AG04450 (cell line): Measurements from ENCODE around the gene FAM83B. TPM values are rescaled to one million over a fixed set of nuclear protein-coding genes. Genes with fewer than 3 reads are reported as not detected.

Experiments used
- CTCF ChIA-PET: fragments of 300-600, 350-600 bp; formaldehyde crosslinking; extraction: SDS; loops from one replicate; lab custom pipeline; 2022; ENCODE audit warnings: antibody characterized with exemption, inconsistent platforms; lab: Charles Lee
- POLR2A ChIA-PET: fragments of 350-600 bp; formaldehyde crosslinking; extraction: SDS; loops from one replicate; lab custom pipeline; 2021; ENCODE audit warnings: antibody characterized with exemption, inconsistent platforms; lab: Yijun Ruan, JAX
- DNase-seq: peaks from one replicate; pipeline ENCODE4 v3.0.0-alpha.2; 2011; ENCODE audit warnings: low read depth, low spot score
- H3K27ac ChIP-seq: one replicate; pipeline ENCODE4 v1.5.1; 2012; ENCODE audit warnings: low read depth, low read length, control low read depth
- H3K27me3 ChIP-seq: one replicate; pipeline ENCODE4 v1.6.0; 2012; ENCODE audit warnings: low read length; ENCODE audit not compliant: control insufficient read depth, insufficient read depth
- H3K4me3 ChIP-seq: 2 replicates; pipeline ENCODE4 v1.5.1; 2011; ENCODE audit warnings: mild to moderate bottlenecking, low read depth, low read length, control low read depth
- H3K9me3 ChIP-seq: 2 replicates; pipeline ENCODE4 v1.5.1; 2012; ENCODE audit warnings: low read length; ENCODE audit not compliant: control insufficient read depth, insufficient read depth
- CTCF ChIP-seq: IDR thresholded peaks from 2 replicates; pipeline ENCODE4 v1.5.1; 2011; ENCODE audit warnings: low read depth, low read length, control low read depth, inconsistent platforms
- polyA plus RNA-seq: library from polyadenylated mRNA; depleted of rRNA; stranded (reverse); fragments of >200 nt; gene quantifications from 2 replicates; pipeline ENCODE4 v1.2.3, GENCODE V29; 2011

FAM83B gene
- polyA plus RNA-seq, 1 experiment = 0.05 TPM

GRCh38 chr6:54802775-54803634 is 43.6 kb upstream of the FAM83B start:
- ChIA-PET POLR2A (no interaction called here), CTCF (no interaction called here)

GRCh38 chr6:54805077-54805476 is 41.5 kb upstream of the FAM83B start:
- ChIA-PET CTCF (interaction anchor here (1.0 to 1.8 kb wide), 2 partner anchors 87 to 1509 kb away, joined by 3 to 8 read pairs; no protein-coding TSS in a partner anchor), POLR2A (no interaction called here)
- TF ChIP-seq CTCF = no peak
- DNase-seq = no peak
- Histone ChIP-seq H3K27me3 (no peaks in the 10 kb centered on the region), H3K27ac (no peak overlapping the region), H3K4me3 (no peak overlapping the region), H3K9me3 (no peaks in the 10 kb centered on the region)

More at GRCh38 chr6:54802775-54803634, 43.6 kb upstream of the FAM83B start:
- TF ChIP-seq CTCF = no peak
- Histone ChIP-seq H3K27ac (no peak overlapping the region), H3K9me3 (no peaks in the 10 kb centered on the region), H3K4me3 (no peak overlapping the region), H3K27me3 (no peaks in the 10 kb centered on the region)
- DNase-seq = no peak

- H3K4me3 ChIP-seq = no peak overlapping the region
- H3K27ac ChIP-seq = no peak overlapping the region
- H3K9me3 ChIP-seq = no peaks in the 10 kb centered on the region
- no peak for DNase-seq
- no peaks in the 10 kb centered on the region for H3K27me3 ChIP-seq
- ChIA-PET POLR2A (no interaction called here), CTCF (interaction anchor here (0.7 to 1.3 kb wide), 2 partner anchors 92 to 939 kb away, joined by 4 read pairs; no protein-coding TSS in a partner anchor)
- TF ChIP-seq CTCF = no peak
Measured at GRCh38 chr6:54810147-54810546, 36.4 kb upstream of the FAM83B start.

GRCh38 chr6:54813892-54814291 is 32.7 kb upstream of the FAM83B start:
- no peak for TF ChIP-seq CTCF
- Histone ChIP-seq H3K4me3 (no peak overlapping the region), H3K27me3 (no peaks in the 10 kb centered on the region), H3K27ac (no peak overlapping the region), H3K9me3 (no peaks in the 10 kb centered on the region)
- CTCF ChIA-PET = interaction anchor here (0.6 kb wide), 1 partner anchor 1138 kb away, joined by 3 read pairs; no protein-coding TSS in a partner anchor
- POLR2A ChIA-PET = no interaction called here
- no peak for DNase-seq

- H3K9me3 ChIP-seq = no peaks in the 10 kb centered on the region
- ChIA-PET POLR2A (no interaction called here), CTCF (no interaction called here)
- no peaks in the 10 kb centered on the region for H3K27me3 ChIP-seq
- H3K27ac ChIP-seq = no peak overlapping the region
- DNase-seq = no peak
- no peak for TF ChIP-seq CTCF
- H3K4me3 ChIP-seq = no peak overlapping the region
Measured at GRCh38 chr6:54817236-54817635, 29.3 kb upstream of the FAM83B start.
